Keratinocyte (primary cell): ENCODE results near the gene MOV10L1. TPM values are rescaled to one million over a fixed set of nuclear protein-coding genes. Genes with fewer than 3 reads are reported as not detected.

Experiments used
- DNase-seq: peaks from one replicate; pipeline ENCODE4 v3.0.0-alpha.2; 2011; ENCODE audit warnings: low read depth, missing footprints, low spot score
- FAIRE-seq: peaks from 2 replicates; lab custom pipeline; 2011; peaks lifted over from hg19 to GRCh38; lab: Jason Lieb, UNC
- H2AFZ ChIP-seq: 2 replicates; pipeline ENCODE4 v1.6.0; 2012; ENCODE audit warnings: low read length, control low read depth, inconsistent platforms; ENCODE audit not compliant: control insufficient read depth
- H3K27ac ChIP-seq: 2 replicates; pipeline ENCODE4 v1.5.1; 2011; ENCODE audit warnings: low read length; ENCODE audit not compliant: control insufficient read depth, insufficient read depth
- H3K27me3 ChIP-seq: 3 replicates; pipeline ENCODE4 v1.6.0; 2011; ENCODE audit warnings: low read length; ENCODE audit not compliant: control insufficient read depth, insufficient read depth; ENCODE audit errors: extremely low read depth
- H3K36me3 ChIP-seq, 2 experiments: 2 replicates in 1 of 2; 3 replicates in 1 of 2; pipeline ENCODE4 v1.5.1; 2011; ENCODE audit warnings: low read length in 2 of 2, mild to moderate bottlenecking in 1 of 2; ENCODE audit not compliant: control insufficient read depth in 2 of 2, insufficient read depth in 2 of 2; ENCODE audit errors: extremely low read depth in 1 of 2
- H3K4me1 ChIP-seq: 3 replicates; pipeline ENCODE4 v1.5.1; 2011; ENCODE audit warnings: low read length; ENCODE audit not compliant: control insufficient read depth, insufficient read depth; ENCODE audit errors: extremely low read depth
- H3K4me2 ChIP-seq: 3 replicates; pipeline ENCODE4 v1.6.0; 2011; ENCODE audit warnings: low read depth, low read length; ENCODE audit not compliant: control insufficient read depth, insufficient read depth; ENCODE audit errors: extremely low read depth
- H3K4me3 ChIP-seq, 3 experiments: fragments of 200-600 bp in 1 of 3; sonication (generic) in 1 of 3; 2 replicates in 2 of 3; 3 replicates in 1 of 3; pipeline ENCODE4 v1.5.1; 2011 to 2016; ENCODE audit warnings: low read length in 3 of 3, mild to moderate bottlenecking in 3 of 3, control low read depth in 2 of 3, inconsistent platforms in 1 of 3, low read depth in 1 of 3, mixed read lengths in 1 of 3, mixed run types in 1 of 3, moderate library complexity in 1 of 3; ENCODE audit not compliant: control insufficient read depth in 2 of 3, insufficient read depth in 2 of 3; ENCODE audit errors: extremely low read depth in 1 of 3
- H3K79me2 ChIP-seq: 2 replicates; pipeline ENCODE4 v1.6.0; 2012; ENCODE audit warnings: low read length; ENCODE audit not compliant: control insufficient read depth, insufficient read depth
- H3K9ac ChIP-seq: 3 replicates; pipeline ENCODE4 v1.6.0; 2011; ENCODE audit warnings: low read length; ENCODE audit not compliant: control insufficient read depth, insufficient read depth; ENCODE audit errors: extremely low read depth
- H3K9me1 ChIP-seq: 3 replicates; pipeline ENCODE4 v1.6.0; 2011; ENCODE audit warnings: low read length; ENCODE audit not compliant: control insufficient read depth, insufficient read depth; ENCODE audit errors: extremely low read depth
- H3K9me3 ChIP-seq: 2 replicates; pipeline ENCODE4 v1.5.1; 2012; ENCODE audit warnings: low read depth, low read length; ENCODE audit not compliant: control insufficient read depth
- H4K20me1 ChIP-seq: 3 replicates; pipeline ENCODE4 v1.6.0; 2011; ENCODE audit warnings: low read length; ENCODE audit not compliant: control insufficient read depth, insufficient read depth; ENCODE audit errors: extremely low read depth
- EZH2 ChIP-seq: IDR thresholded peaks from one replicate; pipeline ENCODE4 v1.6.1; 2012; ENCODE audit warnings: inconsistent platforms, mild to moderate bottlenecking, low read length, moderate library complexity
- dilution Hi-C: fragments of 300-500 bp; cut with MboI; formaldehyde crosslinking; loops from one replicate; pipeline ENCODE4 v1.7.0; 2020; ENCODE audit warnings: low sequenced_read_pairs; ENCODE audit not compliant: extremely low pct_ligation_motif_present
- polyA plus RNA-seq, 5 experiments: library from polyadenylated mRNA; depleted of rRNA in 3 of 5; stranded (reverse) in 3 of 5; stranded (forward) in 1 of 5; unstranded in 1 of 5; fragments of >200 nt; gene quantifications; 1 replicate in 1 of 5; 2 replicates in 3 of 5; 3 replicates in 1 of 5; pipeline versions ENCODE4 v1.2.1 to v1.2.3, GENCODE V29; 2011 to 2012; ENCODE audit warnings: missing spikeins in 2 of 5, low read depth in 1 of 5, low replicate concordance in 1 of 5
- TF ChIP-seq, protein P1 (sequence below), 3 experiments: IDR thresholded peaks in 1 of 3; conservative IDR thresholded peaks in 1 of 3; optimal IDR thresholded peaks in 1 of 3; 2 replicates in 2 of 3; 3 replicates in 1 of 3; pipeline versions ENCODE3 to v1.5.1; 2011; ENCODE audit warnings: low read length in 3 of 3, mild to moderate bottlenecking in 3 of 3, moderate library complexity in 2 of 3, control low read depth in 1 of 3, inconsistent platforms in 1 of 3; ENCODE audit not compliant: insufficient read depth in 2 of 3; ENCODE audit errors: extremely low read depth in 1 of 3

MOV10L1 gene
- polyA plus RNA-seq, 1 donor (not counting 4 experiments of a cell fraction or from before 2014, with no cell fraction given), result not detected

DNA sequence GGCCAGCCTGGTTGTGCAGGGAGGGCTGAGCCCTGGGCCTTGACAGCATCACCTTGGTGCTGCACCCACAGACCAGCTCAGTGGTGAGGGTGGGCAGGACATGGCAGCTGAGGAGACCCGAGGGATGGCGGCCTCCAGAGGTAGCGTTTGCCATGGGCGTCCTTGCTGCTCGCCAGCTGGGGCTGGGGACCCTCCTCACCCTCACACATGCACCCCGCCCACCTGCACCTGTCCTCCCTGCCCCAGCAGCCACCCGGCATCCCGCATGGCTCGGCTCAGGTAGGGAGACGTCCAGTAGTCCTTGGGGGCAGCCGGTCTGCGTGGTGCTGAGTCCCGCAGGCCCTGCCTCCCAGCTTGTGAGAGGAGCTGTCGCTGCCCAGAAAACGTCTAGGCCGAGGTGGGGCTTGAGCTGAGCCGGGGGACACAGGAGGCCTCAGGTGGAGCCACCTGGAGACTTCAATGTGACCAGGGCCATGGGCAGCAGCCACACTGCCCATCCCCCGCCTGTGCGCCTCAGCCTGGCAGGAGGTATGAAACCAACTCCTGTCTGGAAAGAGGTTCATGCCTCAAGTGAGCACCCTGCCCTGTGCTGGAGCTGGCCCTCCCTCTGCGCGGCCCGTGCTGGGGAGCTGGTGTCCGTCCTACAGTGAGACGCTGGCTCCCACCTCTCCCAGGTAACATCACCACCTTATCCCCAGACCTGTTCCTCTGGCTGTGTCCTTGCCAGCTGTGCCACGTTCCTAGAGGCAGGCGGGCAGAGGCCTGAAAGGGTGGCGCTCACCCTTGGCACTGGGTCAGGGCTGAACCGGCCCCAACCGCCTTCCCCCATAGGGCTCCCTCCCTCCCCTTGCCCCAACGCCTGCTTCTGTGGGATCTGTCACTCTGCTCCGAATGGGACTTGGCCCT lies 92.6 kb downstream of the MOV10L1 start:
- TF ChIP-seq, protein P1, sequence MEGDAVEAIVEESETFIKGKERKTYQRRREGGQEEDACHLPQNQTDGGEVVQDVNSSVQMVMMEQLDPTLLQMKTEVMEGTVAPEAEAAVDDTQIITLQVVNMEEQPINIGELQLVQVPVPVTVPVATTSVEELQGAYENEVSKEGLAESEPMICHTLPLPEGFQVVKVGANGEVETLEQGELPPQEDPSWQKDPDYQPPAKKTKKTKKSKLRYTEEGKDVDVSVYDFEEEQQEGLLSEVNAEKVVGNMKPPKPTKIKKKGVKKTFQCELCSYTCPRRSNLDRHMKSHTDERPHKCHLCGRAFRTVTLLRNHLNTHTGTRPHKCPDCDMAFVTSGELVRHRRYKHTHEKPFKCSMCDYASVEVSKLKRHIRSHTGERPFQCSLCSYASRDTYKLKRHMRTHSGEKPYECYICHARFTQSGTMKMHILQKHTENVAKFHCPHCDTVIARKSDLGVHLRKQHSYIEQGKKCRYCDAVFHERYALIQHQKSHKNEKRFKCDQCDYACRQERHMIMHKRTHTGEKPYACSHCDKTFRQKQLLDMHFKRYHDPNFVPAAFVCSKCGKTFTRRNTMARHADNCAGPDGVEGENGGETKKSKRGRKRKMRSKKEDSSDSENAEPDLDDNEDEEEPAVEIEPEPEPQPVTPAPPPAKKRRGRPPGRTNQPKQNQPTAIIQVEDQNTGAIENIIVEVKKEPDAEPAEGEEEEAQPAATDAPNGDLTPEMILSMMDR (optimal IDR thresholded peaks at IDR 0.05 in 1 of 3, IDR thresholded peaks at IDR 0.05 in 1 of 3, conservative IDR thresholded peaks at IDR 0.05 in 1 of 3; ENCODE audit: extremely low read depth in 1 of 3, insufficient read depth in 2 of 3, low read length in 3 of 3), result no peak
- no peak for TF ChIP-seq EZH2
- dilution Hi-C loops, result no loop called here
- Histone ChIP-seq H3K36me3 (no peaks in the 10 kb centered on the region), H3K27me3 (no peaks in the 10 kb centered on the region), H3K9me3 (no peaks in the 10 kb centered on the region), H3K4me1 (peaks cover 5% of the 10 kb centered on the region), H3K9me1 (no peaks in the 10 kb centered on the region), H3K9ac (no peak overlapping the region), H3K27ac (no peak overlapping the region), H3K79me2 (peaks cover 14% of the 10 kb centered on the region), H3K4me2 (no peak overlapping the region), H4K20me1 (peaks cover 3% of the 10 kb centered on the region), H3K4me3 (no peak overlapping the region), H2AFZ (no peak overlapping the region)
- no peak for DNase-seq
- no peak for FAIRE-seq

DNA sequence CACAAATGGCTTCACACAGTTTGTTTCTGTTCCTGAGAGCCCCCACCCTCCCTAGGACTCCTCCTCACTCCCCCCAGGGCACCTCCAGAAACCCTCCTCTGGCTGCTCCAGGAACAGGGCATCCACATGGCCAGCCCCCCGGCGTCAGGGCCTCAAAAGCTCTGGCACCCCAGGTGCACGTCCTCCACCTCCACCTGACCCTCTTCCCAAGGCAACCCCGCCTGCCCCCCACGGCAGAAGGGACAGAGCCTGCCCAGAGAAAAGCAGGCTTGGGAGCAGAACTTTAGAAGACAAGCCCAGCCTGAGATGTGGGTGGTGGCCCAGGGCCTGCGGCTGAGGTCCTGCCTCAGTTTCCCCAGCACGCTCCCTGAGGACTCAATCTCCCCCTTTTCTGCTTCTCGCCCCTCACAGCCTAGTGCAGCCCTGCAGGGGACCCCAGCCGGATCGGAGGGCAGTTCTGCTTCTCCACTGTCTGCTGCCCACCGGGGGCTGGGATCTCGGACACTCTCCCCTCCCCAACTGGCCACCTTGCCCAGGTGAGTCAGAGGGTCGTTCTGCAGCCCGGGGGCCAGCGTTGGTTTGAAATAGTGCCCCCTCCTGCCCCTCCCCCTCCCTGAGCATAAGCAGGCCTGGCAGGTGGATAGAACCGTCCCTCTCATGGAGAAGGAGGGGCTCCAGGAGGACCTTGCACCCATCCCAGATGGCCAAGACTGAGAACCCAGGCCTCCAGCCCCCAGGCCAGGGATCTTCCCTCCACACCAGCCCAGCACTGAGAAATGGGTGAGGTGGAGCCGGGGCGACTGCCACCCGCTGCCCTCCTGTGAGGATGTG lies 93.5 kb downstream of the MOV10L1 start:
- Histone ChIP-seq H3K79me2 (peaks cover 20% of the 10 kb centered on the region), H3K4me2 (no peak overlapping the region), H3K36me3 (no peaks in the 10 kb centered on the region), H3K9me1 (no peaks in the 10 kb centered on the region), H3K27ac (no peak overlapping the region), H3K9ac (no peak overlapping the region), H3K4me1 (peaks cover 5% of the 10 kb centered on the region), H3K27me3 (no peaks in the 10 kb centered on the region), H4K20me1 (peaks cover 3% of the 10 kb centered on the region), H2AFZ (no peak overlapping the region), H3K9me3 (no peaks in the 10 kb centered on the region), H3K4me3 (no peak overlapping the region)
- DNase-seq, result no peak
- dilution Hi-C loops, result no loop called here
- no peak for FAIRE-seq
- no peak for TF ChIP-seq EZH2
- TF ChIP-seq, protein P1 (optimal IDR thresholded peaks at IDR 0.05 in 1 of 3, IDR thresholded peaks at IDR 0.05 in 1 of 3, conservative IDR thresholded peaks at IDR 0.05 in 1 of 3; ENCODE audit: extremely low read depth in 1 of 3, insufficient read depth in 2 of 3, low read length in 3 of 3), result no peak
